GM12878 (cell line): Measurements from ENCODE around the gene KLHL26. TPM values are rescaled to one million over a fixed set of nuclear protein-coding genes. Genes with fewer than 3 reads are reported as not detected.
A peak's percentile ranks its signal among the peaks of the same experiment; 100 is the strongest.

ENCODE experiments used
- ASH2L ChIP-seq: fragments of 300-600, 200-600 bp; sonication (generic); IDR thresholded peaks from 2 replicates; pipeline ENCODE4 v1.6.1; 2017; ENCODE audit warnings: low read depth, mild to moderate bottlenecking, borderline replicate concordance
- BACH1 ChIP-seq: fragments of 450-650 bp; IDR thresholded peaks from 2 replicates; pipeline ENCODE4 v1.6.1; 2017; ENCODE audit warnings: mild to moderate bottlenecking, borderline replicate concordance
- CHD2 ChIP-seq: IDR thresholded peaks from 2 replicates; pipeline ENCODE4 v1.6.1; 2011; ENCODE audit warnings: low read depth, low read length, improper control_type of control experiment, borderline replicate concordance
- DPF2 ChIP-seq: fragments of 450-650 bp; IDR thresholded peaks from 2 replicates; pipeline ENCODE4 v1.6.1; 2017; ENCODE audit warnings: mild to moderate bottlenecking
- EGR1 ChIP-seq, 2 experiments: IDR thresholded peaks; 1 replicate in 1 of 2; 2 replicates in 1 of 2; pipeline ENCODE4 v1.6.1; 2011 to 2012; ENCODE audit warnings: low read depth in 2 of 2, low read length in 2 of 2, borderline replicate concordance in 1 of 2, mild to moderate bottlenecking in 1 of 2, moderate library complexity in 1 of 2
- GATAD2B ChIP-seq: fragments of 450-650 bp; conservative IDR thresholded peaks from 2 replicates; pipeline ENCODE4 v1.6.1; 2017; ENCODE audit warnings: low read depth, mild to moderate bottlenecking, moderate library complexity
- HDAC6 ChIP-seq: fragments of 200-600 bp; sonication (generic); IDR thresholded peaks from one replicate; pipeline ENCODE4 v1.8.0; 2017; ENCODE audit warnings: antibody characterized with exemption; ENCODE audit not compliant: unreplicated experiment
- HDGF ChIP-seq: fragments of 450-650 bp; IDR thresholded peaks from 2 replicates; pipeline ENCODE4 v1.6.1; 2016; ENCODE audit warnings: antibody characterized with exemption
- IKZF1 ChIP-seq: fragments of 450-650 bp; conservative IDR thresholded peaks from 2 replicates; pipeline ENCODE4 v1.6.1; 2017; ENCODE audit warnings: antibody characterized with exemption, mild to moderate bottlenecking
- NFIC ChIP-seq: IDR thresholded peaks from 2 replicates; pipeline ENCODE4 v1.6.1; 2012; ENCODE audit warnings: low read depth, mild to moderate bottlenecking, inconsistent platforms, low read length, moderate library complexity
- NFXL1 ChIP-seq: fragments of 450-650 bp; IDR thresholded peaks from 2 replicates; pipeline ENCODE4 v1.6.1; 2017; ENCODE audit warnings: antibody characterized with exemption, mild to moderate bottlenecking, borderline replicate concordance
- NFYB ChIP-seq: IDR thresholded peaks from 2 replicates; pipeline ENCODE4 v1.6.1; 2011; ENCODE audit warnings: low read depth, mild to moderate bottlenecking, low read length, improper control_type of control experiment, moderate library complexity; ENCODE audit not compliant: insufficient read depth
- SMAD1 ChIP-seq: fragments of 450-650 bp; IDR thresholded peaks from 2 replicates; pipeline ENCODE4 v1.6.1; 2018; ENCODE audit warnings: mild to moderate bottlenecking, low read depth; ENCODE audit not compliant: partially characterized antibody
- SMARCA5 ChIP-seq: fragments of 450-650 bp; IDR thresholded peaks from 2 replicates; pipeline ENCODE4 v1.6.1; 2017; ENCODE audit warnings: mild to moderate bottlenecking
- SMC3 ChIP-seq: IDR thresholded peaks from 2 replicates; pipeline ENCODE4 v1.6.1; 2011; ENCODE audit warnings: low read length, improper control_type of control experiment, borderline replicate concordance
- SREBF2 ChIP-seq: IDR thresholded peaks from 2 replicates; pipeline ENCODE4 v1.6.1; 2012; ENCODE audit warnings: mild to moderate bottlenecking, low read length
- SRF ChIP-seq, 2 experiments: IDR thresholded peaks; 2 replicates each; pipeline ENCODE4 v1.6.1; 2011; ENCODE audit warnings: low read depth in 2 of 2, low read length in 2 of 2, mild to moderate bottlenecking in 1 of 2, moderate library complexity in 1 of 2
- STAT1 ChIP-seq: fragments of 450-650 bp; conservative IDR thresholded peaks from 2 replicates; pipeline ENCODE4 v1.6.1; 2014; ENCODE audit warnings: antibody characterized with exemption, mild to moderate bottlenecking
- TCF3 ChIP-seq: IDR thresholded peaks from 2 replicates; pipeline ENCODE4 v1.6.1; 2012; ENCODE audit warnings: low read depth, mild to moderate bottlenecking, low read length, borderline replicate concordance; ENCODE audit not compliant: insufficient read depth
- YY1 ChIP-seq: IDR thresholded peaks from 2 replicates; pipeline ENCODE4 v1.6.1; 2011; ENCODE audit warnings: low read depth, mild to moderate bottlenecking, low read length
- polyA plus RNA-seq, 11 experiments: library from polyadenylated mRNA; depleted of rRNA in 4 of 11; unstranded in 6 of 11; stranded (reverse) in 5 of 11; fragments of >200 nt; fragmentation: Nextera tagmentation in 4 of 11; fragmentation: Illumina TruSeq in 1 of 11; extraction: Ambion mirVana in 4 of 11; extraction: Trizol in 1 of 11; gene quantifications; 1 replicate in 1 of 11; 2 replicates in 10 of 11; pipeline versions ENCODE4 v1.2.1 to v1.2.3, GENCODE V29; 2011 to 2016; ENCODE audit warnings: inconsistent platforms in 2 of 11, missing spikeins in 2 of 11, low read depth in 1 of 11
- total RNA-seq, 4 experiments: library from RNA; depleted of rRNA in 3 of 4; stranded (reverse); fragments of >200 nt in 3 of 4; fragmentation: Illumina TruSeq in 1 of 4; extraction: Trizol in 1 of 4; gene quantifications; 2 replicates each; pipeline versions ENCODE4 v1.2.1 to v1.2.3, GENCODE V29; 2013 to 2021
- TF ChIP-seq, protein P1 (sequence below): fragments of 450-650 bp; IDR thresholded peaks from 2 replicates; pipeline ENCODE4 v1.6.1; 2017; ENCODE audit warnings: low read depth, mild to moderate bottlenecking, moderate library complexity

The KLHL26 gene
- total and polyA plus RNA-seq, 10 of the 15 experiments (the other 5 are each of a cell fraction or from before 2014, with no cell fraction given), result 0.18 to 14.6 (median 2.9) TPM

DNA sequence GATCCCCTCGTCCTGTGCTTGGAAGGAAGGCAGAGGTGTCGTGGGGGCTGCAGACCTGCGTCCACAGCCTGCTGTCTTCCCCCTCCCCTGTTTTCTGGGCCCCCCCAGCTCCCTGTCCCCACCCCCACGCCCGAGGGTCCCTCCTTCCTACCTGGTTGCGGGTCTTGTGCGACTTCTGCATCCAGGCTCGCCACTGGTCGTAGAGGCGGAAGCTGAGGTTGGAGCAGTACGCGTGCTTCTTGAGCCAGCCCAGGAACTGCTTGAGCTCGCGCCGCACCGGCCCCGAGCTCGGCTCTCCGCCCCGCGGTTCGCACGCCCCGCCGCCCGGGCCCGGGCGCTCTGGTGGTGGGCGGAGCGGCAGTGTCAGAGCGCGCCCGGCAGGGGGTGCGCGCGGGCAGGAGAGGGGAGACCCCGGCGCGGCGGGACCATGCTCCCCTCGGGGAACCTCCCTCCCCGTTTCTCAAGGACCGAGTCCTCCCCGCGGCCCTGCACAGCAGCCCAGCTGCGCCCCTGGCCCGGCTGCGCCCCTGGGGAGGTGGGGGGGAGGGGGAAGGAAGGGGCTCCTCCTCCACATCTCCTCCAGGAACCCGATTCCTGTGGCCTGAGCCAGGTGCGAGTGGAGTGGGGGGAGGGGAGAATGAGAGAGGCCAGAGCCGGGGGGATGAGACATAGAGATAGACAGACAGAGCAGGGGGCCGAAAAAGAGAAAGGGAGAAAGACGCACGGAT is 42.6 kb upstream of the KLHL26 start (continued):
- TF ChIP-seq SMAD1, result no peak
- 0 out of 4 replicates have a peak, but pooled peaks of 1 of the 2 experiments have one; percentile 14 for TF ChIP-seq SRF (IDR thresholded peaks at IDR 0.05; ENCODE audit: low read depth in 2 of 2, low read length in 2 of 2)
- 0 out of 2 replicates have a peak, but pooled peaks have one; percentile 3 for TF ChIP-seq TCF3
- no peak for TF ChIP-seq SREBF2
- TF ChIP-seq HDGF, result peak; percentile 45; the same call in 1 of the 2 replicates
- TF ChIP-seq NFYB, result no peak
- TF ChIP-seq GATAD2B, result peak; percentile 50; the same call in 1 of the 2 replicates
- no peak for TF ChIP-seq NFIC
- no peak for TF ChIP-seq HDAC6
- no peak for TF ChIP-seq ASH2L
- peak; percentile 57 for TF ChIP-seq IKZF1
- TF ChIP-seq STAT1, result no peak
- TF ChIP-seq EGR1 (IDR thresholded peaks at IDR 0.05; ENCODE audit: borderline replicate concordance in 1 of 2, low read depth in 2 of 2, low read length in 2 of 2), result peak in 1 of 2 experiments; percentile 88; a peak in 2 of 3 replicates
- TF ChIP-seq SMARCA5, result peak; percentile 74; the same call in 1 of the 2 replicates
- TF ChIP-seq, protein P1, sequence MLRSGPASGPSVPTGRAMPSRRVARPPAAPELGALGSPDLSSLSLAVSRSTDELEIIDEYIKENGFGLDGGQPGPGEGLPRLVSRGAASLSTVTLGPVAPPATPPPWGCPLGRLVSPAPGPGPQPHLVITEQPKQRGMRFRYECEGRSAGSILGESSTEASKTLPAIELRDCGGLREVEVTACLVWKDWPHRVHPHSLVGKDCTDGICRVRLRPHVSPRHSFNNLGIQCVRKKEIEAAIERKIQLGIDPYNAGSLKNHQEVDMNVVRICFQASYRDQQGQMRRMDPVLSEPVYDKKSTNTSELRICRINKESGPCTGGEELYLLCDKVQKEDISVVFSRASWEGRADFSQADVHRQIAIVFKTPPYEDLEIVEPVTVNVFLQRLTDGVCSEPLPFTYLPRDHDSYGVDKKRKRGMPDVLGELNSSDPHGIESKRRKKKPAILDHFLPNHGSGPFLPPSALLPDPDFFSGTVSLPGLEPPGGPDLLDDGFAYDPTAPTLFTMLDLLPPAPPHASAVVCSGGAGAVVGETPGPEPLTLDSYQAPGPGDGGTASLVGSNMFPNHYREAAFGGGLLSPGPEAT, result no peak
- peak; percentile 64; the same call in 1 of the 2 replicates for TF ChIP-seq DPF2
- TF ChIP-seq CHD2, result 0 out of 2 replicates have a peak, but pooled peaks have one; percentile 43
- peak; percentile 63 for TF ChIP-seq YY1
- TF ChIP-seq NFXL1, result no peak
- TF ChIP-seq SMC3, result peak; percentile 68
- 0 out of 2 replicates have a peak, but pooled peaks have one; percentile 25 for TF ChIP-seq BACH1
